GM21381 (cell line): ENCODE measurements around the gene HCRTR1.
A peak's percentile ranks its signal among the peaks of the same experiment; 100 is the strongest.

ENCODE experiments used
- ATAC-seq: cut with Tn5 transposase; IDR thresholded peaks from one replicate; pipeline ENCODE4 v1.9.1; 2021; ENCODE audit warnings: mild to moderate bottlenecking, moderate library complexity; ENCODE audit not compliant: unreplicated experiment

Gene HCRTR1

DNA sequence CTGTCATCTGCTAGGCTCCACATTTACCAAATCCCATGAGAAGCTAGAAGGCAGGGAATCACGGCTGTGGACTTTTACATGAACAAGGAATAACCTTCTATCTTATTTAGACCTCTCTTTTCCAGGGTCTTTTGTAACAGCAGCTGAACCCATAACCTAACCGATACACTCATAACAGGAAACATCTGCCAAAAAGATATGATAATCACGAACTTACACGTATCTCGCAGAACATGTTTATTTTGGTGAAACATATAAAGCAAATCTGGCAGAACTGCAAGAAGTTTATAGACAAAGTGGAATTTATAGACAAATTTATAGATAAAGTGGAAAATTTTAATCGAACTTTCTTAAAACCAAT is 20.8 kb upstream of the HCRTR1 start:
- no peak for ATAC-seq

DNA sequence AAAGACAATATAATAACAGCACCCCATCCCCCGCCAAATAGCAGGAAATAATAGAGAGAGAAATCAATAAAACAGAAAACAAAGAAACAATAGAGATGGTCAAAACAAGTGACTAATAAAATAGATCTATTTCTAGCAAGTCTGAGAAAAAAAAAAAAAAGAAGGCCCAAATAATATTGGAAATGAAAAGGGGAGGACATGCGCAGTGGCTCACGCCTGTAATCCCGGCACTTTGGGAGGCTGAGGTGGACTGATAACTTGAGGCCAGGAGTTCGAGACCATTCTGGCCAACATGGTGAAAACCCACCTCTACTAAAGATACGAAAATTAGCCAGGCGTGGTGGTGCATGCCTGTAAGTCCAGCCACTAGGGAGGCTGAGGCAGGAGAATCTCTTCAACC is 18.5 kb upstream of the HCRTR1 start:
- ATAC-seq: no peak

DNA sequence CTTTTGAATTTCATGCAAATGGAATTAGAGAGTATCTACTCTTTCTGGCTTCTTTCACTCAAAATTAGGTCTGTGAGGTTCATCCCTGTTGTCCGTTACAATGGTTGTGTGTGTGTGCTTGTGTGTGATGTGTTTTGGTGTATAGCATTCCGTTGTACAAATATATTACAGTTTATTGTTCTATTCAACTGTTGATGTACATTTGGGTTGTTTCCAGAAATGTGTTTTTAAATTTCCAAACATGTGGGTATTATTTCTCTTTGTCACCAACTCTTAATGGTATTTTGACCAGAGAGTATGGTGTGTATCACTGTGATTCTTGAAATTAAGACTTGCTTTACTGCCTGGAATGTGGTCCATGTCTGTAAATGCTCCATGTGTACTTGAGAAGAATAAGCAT is 16.8 kb upstream of the HCRTR1 start:
- ATAC-seq: no peak

DNA sequence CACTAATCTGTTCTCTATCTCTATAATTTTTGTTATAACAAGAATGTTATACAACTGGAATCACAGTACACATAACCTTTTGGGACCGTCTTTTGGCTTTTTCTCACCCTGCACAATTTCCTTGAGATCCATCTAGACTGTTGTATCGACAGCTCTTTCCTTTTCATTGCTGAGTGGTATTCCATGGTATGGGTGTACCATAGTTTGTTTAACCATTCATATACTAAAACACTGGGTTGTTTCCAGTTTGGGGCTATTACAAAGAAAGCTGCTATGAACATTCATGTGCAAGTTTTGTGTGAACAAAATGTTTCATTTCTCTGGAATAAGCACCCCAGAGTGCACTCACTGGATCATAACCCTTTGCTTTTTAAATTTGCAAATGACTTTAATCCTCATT is 15.4 kb upstream of the HCRTR1 start:
- no peak for ATAC-seq

DNA sequence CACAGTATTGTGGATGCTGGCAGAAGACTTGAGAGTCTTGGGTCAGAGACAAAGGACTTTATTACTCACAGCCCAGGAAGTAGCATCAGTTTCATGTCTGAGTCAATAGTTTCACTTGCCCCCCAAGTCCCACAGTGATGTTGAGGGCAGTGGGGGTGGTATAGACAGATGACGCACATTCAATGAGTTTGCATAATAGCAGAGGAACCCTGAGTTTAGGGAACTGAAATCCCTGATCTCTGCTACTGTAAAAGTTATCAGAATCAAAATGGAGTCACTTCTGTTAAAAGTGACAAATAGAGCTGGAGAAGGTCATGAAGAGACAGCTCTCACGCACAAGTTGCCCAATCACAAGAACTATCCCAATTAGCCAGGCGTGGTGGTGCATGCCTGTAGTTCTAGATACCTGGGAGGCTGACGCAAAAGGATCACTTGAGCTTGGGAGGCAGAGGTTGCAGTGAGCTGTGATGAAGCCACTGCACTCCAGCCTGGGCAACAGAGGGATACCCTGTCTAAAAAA is 11.5 kb upstream of the HCRTR1 start:
- peak; percentile 92 for ATAC-seq

- no peak for ATAC-seq
Observed at GRCh38 chr1:31607360-31607759, 10.1 kb upstream of the HCRTR1 start.

GRCh38 chr1:31609514-31610118 is 7.9 kb upstream of the HCRTR1 start:
- no peak for ATAC-seq

- ATAC-seq: no peak
Observed at GRCh38 chr1:31614414-31615005, 3.0 kb upstream of the HCRTR1 start.

- no peak for ATAC-seq
Observed at GRCh38 chr1:31615414-31615813, 2.1 kb upstream of the HCRTR1 start.

DNA sequence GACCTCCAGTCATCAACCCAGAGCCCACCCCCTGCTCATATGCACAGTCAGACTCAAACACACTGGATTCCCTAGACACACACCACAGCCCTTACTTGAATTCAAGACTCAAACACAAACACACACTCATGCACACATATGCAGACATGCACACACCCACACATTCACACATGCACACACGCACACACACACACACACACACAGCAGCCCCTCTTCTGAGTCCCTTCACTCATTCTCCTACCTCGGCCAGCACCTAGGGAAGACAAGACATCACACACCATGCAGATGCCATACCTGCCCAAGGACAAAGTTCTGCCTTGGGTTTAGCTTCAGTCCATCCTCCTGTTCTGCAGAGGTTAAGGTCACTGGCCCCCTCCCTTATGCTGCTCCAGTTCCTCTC is 1.6 kb upstream of the HCRTR1 start:
- ATAC-seq: no peak

DNA sequence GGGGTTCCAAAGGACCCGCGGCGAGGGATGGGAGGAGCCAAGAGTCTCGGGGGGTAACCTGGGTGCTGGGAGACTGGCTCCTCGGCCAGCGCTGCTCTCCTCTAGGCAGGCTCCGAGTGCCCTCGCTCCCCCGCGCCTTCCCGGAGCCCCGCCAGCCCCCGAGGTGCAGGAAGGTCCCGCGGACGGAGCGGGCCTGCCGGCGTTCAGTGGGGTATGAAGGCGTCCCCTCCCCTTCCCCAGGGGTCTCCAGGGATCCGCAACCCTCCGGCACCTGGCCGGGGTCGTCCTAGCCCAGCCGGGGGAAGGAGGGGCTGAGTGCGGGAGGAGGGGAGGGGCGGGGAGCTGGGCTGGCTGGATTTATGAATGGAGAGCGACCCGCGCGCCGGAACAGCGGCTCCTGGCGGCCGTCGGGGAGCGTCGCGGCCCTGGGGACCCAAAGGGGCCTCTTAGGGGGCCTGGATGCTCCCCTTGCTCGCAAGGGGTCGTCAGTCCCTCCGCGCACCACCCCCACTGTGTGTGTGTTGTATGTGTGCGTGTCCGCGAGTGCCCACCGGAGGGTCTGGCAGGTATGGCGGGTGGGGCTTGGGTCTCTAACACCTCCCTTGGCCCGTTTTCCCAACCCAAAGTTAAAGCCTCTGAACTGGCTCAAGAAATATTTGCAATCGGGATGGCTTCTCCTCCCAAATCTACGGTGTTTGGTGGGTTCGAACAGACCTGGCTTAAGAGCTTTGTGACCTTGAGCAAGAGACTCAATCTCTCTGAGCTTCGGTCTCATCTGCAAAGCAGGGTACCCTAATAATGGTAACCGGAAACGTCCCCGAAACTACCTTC is 642 bp downstream of the HCRTR1 start:
- ATAC-seq: no peak

DNA sequence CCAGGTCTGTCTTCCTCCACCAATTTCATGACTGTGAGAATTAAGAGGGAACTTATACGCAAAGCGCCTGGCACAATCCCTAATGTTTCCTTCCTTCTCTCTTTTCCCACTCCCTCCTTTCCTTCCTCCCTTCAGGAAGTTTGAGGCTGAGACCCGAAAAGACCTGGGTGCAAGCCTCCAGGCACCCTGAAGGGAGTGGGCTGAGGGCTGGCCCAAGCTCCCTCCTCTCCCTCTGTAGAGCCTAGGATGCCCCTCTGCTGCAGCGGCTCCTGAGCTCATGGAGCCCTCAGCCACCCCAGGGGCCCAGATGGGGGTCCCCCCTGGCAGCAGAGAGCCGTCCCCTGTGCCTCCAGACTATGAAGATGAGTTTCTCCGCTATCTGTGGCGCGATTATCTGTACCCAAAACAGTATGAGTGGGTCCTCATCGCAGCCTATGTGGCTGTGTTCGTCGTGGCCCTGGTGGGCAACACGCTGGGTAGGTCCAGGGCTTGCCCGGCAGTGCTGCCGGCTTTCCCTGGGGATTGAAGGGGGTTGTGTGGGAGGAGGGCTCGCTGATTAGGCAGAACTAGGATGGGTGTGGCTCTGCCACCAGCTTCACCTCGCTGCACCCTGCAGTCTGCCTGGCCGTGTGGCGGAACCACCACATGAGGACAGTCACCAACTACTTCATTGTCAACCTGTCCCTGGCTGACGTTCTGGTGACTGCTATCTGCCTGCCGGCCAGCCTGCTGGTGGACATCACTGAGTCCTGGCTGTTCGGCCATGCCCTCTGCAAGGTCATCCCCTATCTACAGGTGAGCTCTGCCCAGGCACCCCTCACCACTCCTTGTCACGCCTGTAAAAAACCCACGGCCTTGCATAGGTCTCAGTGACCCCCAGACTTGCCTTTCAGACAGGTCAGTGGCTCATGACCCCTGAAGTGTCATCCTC is 1.7 kb downstream of the HCRTR1 start:
- ATAC-seq: no peak

DNA sequence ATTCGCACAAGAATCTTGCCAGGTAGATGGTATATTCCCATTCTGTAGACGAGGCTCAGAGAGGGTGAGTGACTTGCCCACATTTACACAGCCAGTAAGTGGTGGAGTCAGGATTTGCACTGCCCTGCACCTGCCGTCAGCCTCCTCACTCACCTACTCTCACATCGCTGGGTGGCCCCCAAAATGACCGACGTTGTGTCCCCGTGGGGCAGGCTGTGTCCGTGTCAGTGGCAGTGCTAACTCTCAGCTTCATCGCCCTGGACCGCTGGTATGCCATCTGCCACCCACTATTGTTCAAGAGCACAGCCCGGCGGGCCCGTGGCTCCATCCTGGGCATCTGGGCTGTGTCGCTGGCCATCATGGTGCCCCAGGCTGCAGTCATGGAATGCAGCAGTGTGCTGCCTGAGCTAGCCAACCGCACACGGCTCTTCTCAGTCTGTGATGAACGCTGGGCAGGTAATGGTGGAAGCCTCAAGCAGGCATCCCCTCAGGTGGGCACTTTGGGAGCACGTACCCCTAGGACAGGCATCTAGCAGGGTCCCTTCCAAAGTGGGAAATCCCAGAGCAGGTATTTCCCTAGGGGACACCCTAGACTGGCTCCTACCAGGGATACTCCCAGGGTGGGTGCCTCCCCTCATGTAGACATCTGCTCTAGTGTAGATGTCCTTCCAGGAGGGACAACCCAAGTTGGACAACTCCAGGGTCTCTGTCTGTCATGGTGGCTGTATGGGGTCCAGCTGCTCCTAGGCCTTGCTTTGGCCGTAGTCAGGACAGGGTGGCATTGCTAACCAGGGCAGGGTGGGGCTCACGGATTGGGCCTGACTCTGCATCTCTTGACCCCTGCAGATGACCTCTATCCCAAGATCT is 3.4 kb downstream of the HCRTR1 start:
- ATAC-seq: no peak

GRCh38 chr1:31621498-31621820 is 4.0 kb downstream of the HCRTR1 start:
- ATAC-seq: no peak

GRCh38 chr1:31621847-31622730 is 4.6 kb downstream of the HCRTR1 start:
- no peak for ATAC-seq

- no peak for ATAC-seq
Observed at GRCh38 chr1:31623365-31623764, 5.9 kb downstream of the HCRTR1 start.

DNA sequence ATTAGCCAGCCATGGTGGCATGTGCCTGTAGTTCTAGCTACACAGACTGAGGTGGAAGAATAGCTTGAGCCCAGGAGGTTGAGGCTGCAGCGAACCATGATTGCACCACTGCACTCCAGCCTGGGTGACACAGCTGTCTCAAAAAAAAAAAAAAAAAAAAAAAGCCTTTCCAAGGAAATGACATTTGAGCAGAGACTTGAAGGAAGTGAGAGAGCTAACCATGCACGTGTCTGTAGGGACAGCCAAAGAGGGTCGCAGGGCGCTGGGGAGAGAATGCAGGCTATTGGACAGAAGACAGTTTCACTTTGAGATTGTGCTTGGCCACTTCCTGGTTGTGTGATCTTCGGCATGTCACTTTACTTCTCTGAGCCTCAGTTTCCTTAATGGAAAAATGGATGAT is 6.8 kb downstream of the HCRTR1 start:
- ATAC-seq: no peak

GRCh38 chr1:31624731-31625514 is 7.4 kb downstream of the HCRTR1 start:
- ATAC-seq: no peak
